CD14-positive monocyte (primary cell): ENCODE measurements around the gene ITLN2. TPM values are rescaled to one million over a fixed set of nuclear protein-coding genes. Genes with fewer than 3 reads are reported as not detected.

ENCODE experiments used
- DNase-seq, 3 donors: peaks; one replicate each; pipeline ENCODE4 v3.0.0-alpha.2; 2011 to 2022
- H2AFZ ChIP-seq: 2 replicates; pipeline ENCODE4 v1.6.0; 2012; ENCODE audit warnings: mild to moderate bottlenecking, low read depth, low read length, inconsistent platforms; ENCODE audit not compliant: insufficient read depth, poor library complexity, severe bottlenecking
- H3K27ac ChIP-seq, 2 donors: 1 replicate in 1 of 2; 2 replicates in 1 of 2; pipeline ENCODE4 v1.5.1; 2012 to 2013; ENCODE audit warnings: low read length in 2 of 2, control low read depth in 1 of 2, inconsistent platforms in 1 of 2, low read depth in 1 of 2, mild to moderate bottlenecking in 1 of 2
- H3K27me3 ChIP-seq, 2 donors: one replicate each; pipeline versions ENCODE4 v1.6.0 to v1.6.1; 2011 to 2013; ENCODE audit warnings: low read length in 2 of 2; ENCODE audit not compliant: control insufficient read depth in 2 of 2, insufficient read depth in 2 of 2
- H3K36me3 ChIP-seq, 2 donors: replicated peaks in 1 of 2; 1 replicate in 1 of 2; 2 replicates in 1 of 2; pipeline versions ENCODE4 v1.5.1 to v1.6.1; 2012 to 2013; ENCODE audit warnings: low read length in 2 of 2, control low read depth in 1 of 2, inconsistent platforms in 1 of 2, mild to moderate bottlenecking in 1 of 2; ENCODE audit not compliant: insufficient read depth in 2 of 2, control insufficient read depth in 1 of 2
- H3K4me1 ChIP-seq, 2 donors: 1 replicate in 1 of 2; 2 replicates in 1 of 2; pipeline versions ENCODE4 v1.5.1 to v1.6.1; 2012 to 2013; ENCODE audit warnings: low read length in 2 of 2, control low read depth in 1 of 2, inconsistent platforms in 1 of 2, mild to moderate bottlenecking in 1 of 2, moderate library complexity in 1 of 2; ENCODE audit not compliant: insufficient read depth in 2 of 2, control insufficient read depth in 1 of 2
- H3K4me2 ChIP-seq: replicated peaks from 2 replicates; pipeline ENCODE3; 2012; ENCODE audit warnings: low read length, moderate library complexity, mild to moderate bottlenecking; ENCODE audit not compliant: poor library complexity, severe bottlenecking; ENCODE audit errors: extremely low read depth
- H3K4me3 ChIP-seq, 3 experiments: fragments of 200-600 bp in 1 of 3; sonication (generic) in 1 of 3; replicated peaks in 1 of 3; 1 replicate in 2 of 3; 2 replicates in 1 of 3; pipeline ENCODE4 v1.5.1; 2011 to 2013; ENCODE audit warnings: low read length in 3 of 3, mild to moderate bottlenecking in 3 of 3, control low read depth in 2 of 3, low read depth in 2 of 3, inconsistent platforms in 1 of 3, moderate library complexity in 1 of 3
- H3K79me2 ChIP-seq: 2 replicates; pipeline ENCODE4 v1.6.0; 2012; ENCODE audit warnings: mild to moderate bottlenecking, control low read depth, inconsistent platforms, low read length, moderate library complexity; ENCODE audit not compliant: insufficient read depth
- H3K9ac ChIP-seq: 2 replicates; pipeline ENCODE4 v1.6.0; 2017; ENCODE audit warnings: low read length, mild to moderate bottlenecking; ENCODE audit not compliant: insufficient read depth, poor library complexity, severe bottlenecking
- H3K9me3 ChIP-seq, 2 donors: replicated peaks in 1 of 2; 1 replicate in 1 of 2; 2 replicates in 1 of 2; pipeline versions ENCODE4 v1.5.1 to v1.6.1; 2012 to 2013; ENCODE audit warnings: low read length in 2 of 2, control low read depth in 1 of 2; ENCODE audit not compliant: control insufficient read depth in 1 of 2, insufficient read depth in 1 of 2
- H4K20me1 ChIP-seq: 2 replicates; pipeline ENCODE4 v1.6.0; 2012; ENCODE audit warnings: mild to moderate bottlenecking, low read length, control low read depth, moderate library complexity; ENCODE audit not compliant: insufficient read depth
- H3K27ac Mint-ChIP-seq, 7 donors: one replicate each; pipeline ENCODE4 v1.8.0; 2020; ENCODE audit warnings: mild to moderate bottlenecking in 7 of 7, mixed read lengths in 7 of 7, moderate library complexity in 6 of 7, inconsistent platforms in 2 of 7
- H3K27me3 Mint-ChIP-seq, 3 donors: one replicate each; pipeline ENCODE4 v1.8.0; 2021 to 2022; ENCODE audit warnings: low read depth in 3 of 3, mild to moderate bottlenecking in 3 of 3, mixed read lengths in 3 of 3, moderate library complexity in 3 of 3, inconsistent platforms in 1 of 3
- H3K36me3 Mint-ChIP-seq, 2 donors: one replicate each; pipeline ENCODE4 v1.8.0; 2020; ENCODE audit warnings: mixed read lengths in 2 of 2, inconsistent platforms in 1 of 2, mild to moderate bottlenecking in 1 of 2
- H3K4me1 Mint-ChIP-seq: one replicate; pipeline ENCODE4 v1.8.0; 2020; ENCODE audit warnings: mild to moderate bottlenecking, mixed read lengths
- H3K4me3 Mint-ChIP-seq, 2 donors: one replicate each; pipeline ENCODE4 v1.8.0; 2020; ENCODE audit warnings: mild to moderate bottlenecking in 2 of 2, mixed read lengths in 2 of 2, moderate library complexity in 1 of 2
- H3K9me3 Mint-ChIP-seq, 7 donors: one replicate each; pipeline ENCODE4 v1.8.0; 2020 to 2022; ENCODE audit warnings: mixed read lengths in 7 of 7, mild to moderate bottlenecking in 6 of 7, moderate library complexity in 6 of 7, inconsistent platforms in 2 of 7
- WGBS: methylation state at CpG from one replicate; pipeline ENCODE4 v1.1.5; 2013; ENCODE audit warnings: missing lambda C conversion rate; ENCODE audit not compliant: insufficient coverage; 5-methylcytosine and 5-hydroxymethylcytosine counted together
- intact Hi-C, 2 donors: fragments of 100-400 bp; cut with micrococcal nuclease; formaldehyde crosslinking; loops; one replicate each; pipeline versions ENCODE4 v1.15.0 to v1.15.1; 2023
- polyA plus RNA-seq, 3 donors: library from polyadenylated mRNA; depleted of rRNA in 1 of 3; unstranded in 2 of 3; stranded (reverse) in 1 of 3; fragments of 300-500 nt in 2 of 3; fragments of >200 nt in 1 of 3; fragmentation: Illumina TruSeq in 2 of 3; gene quantifications; 1 replicate in 2 of 3; 2 replicates in 1 of 3; pipeline ENCODE4 v1.2.3, GENCODE V29; 2012 to 2021
- TF ChIP-seq, protein P1 (sequence below): fragments of 200-600 bp; IDR thresholded peaks from one replicate; pipeline ENCODE4 v1.8.0; 2022; ENCODE audit warnings: antibody characterized with exemption, mild to moderate bottlenecking

ITLN2 gene
- polyA plus RNA-seq, 3 donors = not detected

DNA sequence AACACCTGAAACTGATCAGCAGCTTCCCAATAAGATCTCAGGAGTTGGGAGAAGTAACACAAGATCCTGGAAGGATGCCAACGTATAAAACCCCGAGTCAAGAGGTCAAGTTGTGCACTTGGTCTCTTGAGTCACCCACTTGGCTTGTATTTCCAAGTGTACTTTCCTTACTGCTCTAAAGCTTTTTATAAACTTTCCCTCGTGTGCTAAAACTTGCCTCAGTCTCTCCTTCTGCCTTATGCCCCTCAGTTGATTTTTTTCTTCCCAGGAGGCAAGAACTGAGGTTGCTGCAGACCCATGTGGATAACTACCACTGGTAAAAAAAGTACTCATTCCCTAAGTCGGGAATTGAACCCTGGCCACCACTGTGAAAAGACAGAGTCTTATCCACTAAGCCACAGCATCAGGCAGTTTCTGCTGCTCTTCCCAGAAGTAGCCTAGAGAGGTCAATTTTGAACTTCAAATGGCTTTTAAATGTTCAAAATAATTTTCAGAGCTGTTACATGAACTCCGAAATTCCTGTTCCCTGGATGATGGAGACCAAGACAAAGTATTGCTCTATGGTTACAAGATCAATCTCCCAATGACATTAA lies 28.9 kb downstream of the ITLN2 start:
- H4K20me1 ChIP-seq = no peaks in the 10 kb centered on the region
- H3K9ac ChIP-seq = no peak overlapping the region
- Mint-ChIP-seq H3K27me3 (peaks cover 1 to 7% (median 4%) of the 10 kb centered on the region in 3 donors), H3K27ac (no peak overlapping the region), H3K4me3 (no peak overlapping the region), H3K9me3 (peaks cover 23 to 64% (median 45%) of the 10 kb centered on the region in 7 donors), H3K4me1 (no peaks in the 10 kb centered on the region), H3K36me3 (no peaks in the 10 kb centered on the region)
- no peak for DNase-seq
- no peaks in the 10 kb centered on the region for H3K27me3 ChIP-seq
- 95% methylated on average over 2 of the region's 5 CpGs for WGBS
- H3K27ac ChIP-seq = no peak overlapping the region
- no peaks in the 10 kb centered on the region for H3K36me3 ChIP-seq
- H3K4me1 ChIP-seq = no peaks in the 10 kb centered on the region
- H3K4me2 ChIP-seq = no peak overlapping the region
- intact Hi-C loops = no loop called here
- H3K4me3 ChIP-seq = no peak overlapping the region
- H2AFZ ChIP-seq = no peak overlapping the region
- H3K9me3 ChIP-seq = peaks cover 13 to 46% of the 10 kb centered on the region in 2 donors
- H3K79me2 ChIP-seq = no peaks in the 10 kb centered on the region
- TF ChIP-seq, protein P1, sequence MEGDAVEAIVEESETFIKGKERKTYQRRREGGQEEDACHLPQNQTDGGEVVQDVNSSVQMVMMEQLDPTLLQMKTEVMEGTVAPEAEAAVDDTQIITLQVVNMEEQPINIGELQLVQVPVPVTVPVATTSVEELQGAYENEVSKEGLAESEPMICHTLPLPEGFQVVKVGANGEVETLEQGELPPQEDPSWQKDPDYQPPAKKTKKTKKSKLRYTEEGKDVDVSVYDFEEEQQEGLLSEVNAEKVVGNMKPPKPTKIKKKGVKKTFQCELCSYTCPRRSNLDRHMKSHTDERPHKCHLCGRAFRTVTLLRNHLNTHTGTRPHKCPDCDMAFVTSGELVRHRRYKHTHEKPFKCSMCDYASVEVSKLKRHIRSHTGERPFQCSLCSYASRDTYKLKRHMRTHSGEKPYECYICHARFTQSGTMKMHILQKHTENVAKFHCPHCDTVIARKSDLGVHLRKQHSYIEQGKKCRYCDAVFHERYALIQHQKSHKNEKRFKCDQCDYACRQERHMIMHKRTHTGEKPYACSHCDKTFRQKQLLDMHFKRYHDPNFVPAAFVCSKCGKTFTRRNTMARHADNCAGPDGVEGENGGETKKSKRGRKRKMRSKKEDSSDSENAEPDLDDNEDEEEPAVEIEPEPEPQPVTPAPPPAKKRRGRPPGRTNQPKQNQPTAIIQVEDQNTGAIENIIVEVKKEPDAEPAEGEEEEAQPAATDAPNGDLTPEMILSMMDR = no peak

DNA sequence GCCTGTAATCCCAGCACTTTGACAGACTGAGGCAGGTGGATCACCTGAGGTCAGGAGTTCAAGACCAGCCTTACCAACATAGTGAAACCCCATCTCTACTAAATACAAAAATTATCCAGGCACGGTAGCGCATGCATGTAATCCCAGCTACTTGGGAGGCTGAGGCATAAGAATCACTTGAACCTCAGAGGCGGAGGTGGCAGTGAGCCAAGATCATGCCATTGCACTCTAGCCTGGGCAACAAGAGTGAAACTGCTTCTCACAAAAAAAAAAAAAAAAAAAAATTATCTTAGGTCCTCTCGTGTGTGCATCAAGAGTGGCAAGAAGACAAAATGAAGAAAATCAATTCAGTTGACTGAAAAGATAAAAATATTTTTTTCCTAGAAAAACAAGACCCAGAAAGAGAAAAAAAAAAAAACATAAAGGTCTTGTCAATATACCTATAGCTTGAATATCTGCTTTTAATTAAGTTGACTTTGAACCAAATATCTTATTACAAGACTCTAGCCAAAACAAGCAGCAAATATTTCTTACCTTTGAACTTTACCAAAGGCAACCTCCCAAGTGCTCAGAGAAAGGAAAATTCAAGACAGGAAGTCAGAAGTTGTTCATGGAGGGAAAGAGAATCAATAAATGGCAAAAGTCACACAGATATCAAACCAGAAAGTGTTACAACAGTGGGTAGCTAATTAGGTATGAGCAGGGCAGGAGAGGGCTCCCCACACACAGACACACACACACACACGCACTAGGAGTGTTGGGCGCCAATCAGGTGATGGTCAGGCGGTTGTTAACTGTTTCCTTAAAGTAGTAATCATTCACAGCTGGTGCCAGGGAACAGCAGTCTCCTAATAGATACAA lies 29.6 kb downstream of the ITLN2 start:
- Histone ChIP-seq H3K9ac (no peak overlapping the region), H2AFZ (no peak overlapping the region), H3K36me3 (no peaks in the 10 kb centered on the region), H3K9me3 (peaks cover 13 to 46% of the 10 kb centered on the region in 2 donors), H3K4me3 (no peak overlapping the region), H3K4me2 (no peak overlapping the region), H3K27me3 (no peaks in the 10 kb centered on the region), H3K4me1 (no peaks in the 10 kb centered on the region), H4K20me1 (no peaks in the 10 kb centered on the region), H3K27ac (no peak overlapping the region), H3K79me2 (no peaks in the 10 kb centered on the region)
- Mint-ChIP-seq H3K4me3 (no peak overlapping the region), H3K27me3 (peaks cover 1 to 7% (median 4%) of the 10 kb centered on the region in 3 donors), H3K27ac (no peak overlapping the region), H3K36me3 (no peaks in the 10 kb centered on the region), H3K4me1 (no peaks in the 10 kb centered on the region), H3K9me3 (peaks cover 25 to 68% (median 45%) of the 10 kb centered on the region in 7 donors)
- WGBS = 90% methylated on average over 2 of the region's 7 CpGs
- intact Hi-C loops = no loop called here
- TF ChIP-seq, protein P1 = no peak
- DNase-seq = no peak
